ENCODE measurements around the gene ADORA2B. TPM values are rescaled to one million over a fixed set of nuclear protein-coding genes. Genes with fewer than 3 reads are reported as not detected.

ADORA2B gene
- total RNA-seq: 64.0 and 65.2 TPM in 2 replicates

DNA sequence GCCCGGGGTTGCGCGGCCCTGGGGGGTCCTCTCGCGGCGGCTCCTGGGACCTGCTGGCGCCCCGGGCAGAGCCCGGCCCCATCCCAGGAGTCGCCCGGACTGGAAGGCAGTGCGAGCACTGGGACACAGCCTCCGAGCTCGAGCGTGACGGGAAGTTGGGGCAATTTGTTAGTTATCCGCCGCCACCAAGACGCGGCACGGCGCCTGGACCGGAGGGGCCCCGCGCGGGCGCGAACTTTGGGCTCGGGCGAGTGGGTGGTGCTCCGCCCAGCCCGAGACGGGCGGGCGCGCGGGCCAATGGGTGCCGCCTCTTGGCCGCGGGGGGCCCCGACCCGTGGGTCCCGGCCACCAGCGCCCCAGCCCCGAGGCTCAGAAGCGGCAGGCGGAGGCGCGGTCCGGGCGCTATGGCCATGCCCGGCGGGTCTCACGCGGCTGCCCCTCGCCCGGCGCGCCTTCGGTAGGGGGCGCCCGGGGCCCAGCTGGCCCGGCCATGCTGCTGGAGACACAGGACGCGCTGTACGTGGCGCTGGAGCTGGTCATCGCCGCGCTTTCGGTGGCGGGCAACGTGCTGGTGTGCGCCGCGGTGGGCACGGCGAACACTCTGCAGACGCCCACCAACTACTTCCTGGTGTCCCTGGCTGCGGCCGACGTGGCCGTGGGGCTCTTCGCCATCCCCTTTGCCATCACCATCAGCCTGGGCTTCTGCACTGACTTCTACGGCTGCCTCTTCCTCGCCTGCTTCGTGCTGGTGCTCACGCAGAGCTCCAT lies at the start of gene ADORA2B:
TSS of gene ADORA2B (plus strand) at position 372 of the 768 bp plus-strand sequence. CDS start at position 491, 119 bp downstream.

DNA sequence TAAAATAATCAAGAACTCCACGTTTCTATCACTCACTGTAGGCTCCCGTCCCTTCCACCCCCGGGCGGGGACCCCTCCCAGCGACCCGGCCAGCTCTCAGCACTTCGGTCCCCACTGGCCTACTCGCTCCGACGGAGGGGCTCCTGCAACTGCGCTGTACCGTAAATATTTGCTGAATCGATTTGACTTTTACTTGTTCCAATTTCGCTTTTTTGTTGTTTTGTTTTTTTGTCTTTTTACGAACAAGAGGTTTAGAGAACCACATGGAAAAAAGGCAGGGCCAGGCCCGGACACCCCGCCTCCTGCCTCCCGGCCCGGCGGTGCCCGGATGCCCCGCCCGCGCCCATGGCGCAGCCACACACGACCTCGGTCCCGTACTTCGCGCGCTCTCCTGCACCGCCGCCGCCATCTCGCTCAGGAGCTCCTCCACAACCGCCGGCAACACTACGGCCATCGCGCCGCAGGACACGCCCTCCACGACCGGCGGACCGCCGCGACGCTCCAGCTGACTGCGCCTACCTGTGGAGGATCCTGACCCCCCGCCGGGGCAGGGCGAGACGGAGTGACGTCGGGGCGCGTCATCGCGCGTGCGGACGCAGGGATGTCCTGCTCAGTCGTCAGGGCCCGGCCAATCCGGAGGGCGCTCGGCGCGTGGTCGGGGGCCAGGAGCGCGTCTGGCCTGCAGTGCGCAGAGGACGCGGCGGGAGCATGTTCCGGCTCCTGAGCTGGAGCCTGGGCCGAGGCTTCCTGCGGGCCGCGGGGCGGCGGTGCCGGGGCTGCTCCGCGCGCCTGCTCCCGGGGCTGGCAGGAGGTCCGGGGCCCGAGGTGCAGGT lies 54.4 kb downstream of the ADORA2B start, which contains the start of the genes TTC19 and ZSWIM7:
TSS of gene TTC19 (plus strand) at position 684 of the 833 bp plus-strand sequence. CDS start at position 709, 25 bp downstream.
TSS of gene ZSWIM7 (minus strand) at position 564 of the 833 bp plus-strand sequence. CDS start at position 454, 110 bp downstream.

Other genes with a start within 250 kb of the ADORA2B start
- gene ZNF286A, start 245.4 kb upstream of the ADORA2B start, total RNA-seq: 10.8 and 28.3 TPM in 2 replicates
- not detected in 2 replicates for gene TBC1D26, start 212.8 kb upstream of the ADORA2B start, total RNA-seq
- 19.3 and 22.2 TPM in 2 replicates for gene ZSWIM7, start 54.6 kb downstream of the ADORA2B start, total RNA-seq
- 17.9 and 36.9 TPM in 2 replicates for gene TTC19, start 54.7 kb downstream of the ADORA2B start, total RNA-seq

Data from myometrial cell (primary cell).